ENCODE measurements around the gene SLC25A21.
A peak's percentile ranks its signal among the peaks of the same experiment; 100 is the strongest.

Gene SLC25A21

DNA sequence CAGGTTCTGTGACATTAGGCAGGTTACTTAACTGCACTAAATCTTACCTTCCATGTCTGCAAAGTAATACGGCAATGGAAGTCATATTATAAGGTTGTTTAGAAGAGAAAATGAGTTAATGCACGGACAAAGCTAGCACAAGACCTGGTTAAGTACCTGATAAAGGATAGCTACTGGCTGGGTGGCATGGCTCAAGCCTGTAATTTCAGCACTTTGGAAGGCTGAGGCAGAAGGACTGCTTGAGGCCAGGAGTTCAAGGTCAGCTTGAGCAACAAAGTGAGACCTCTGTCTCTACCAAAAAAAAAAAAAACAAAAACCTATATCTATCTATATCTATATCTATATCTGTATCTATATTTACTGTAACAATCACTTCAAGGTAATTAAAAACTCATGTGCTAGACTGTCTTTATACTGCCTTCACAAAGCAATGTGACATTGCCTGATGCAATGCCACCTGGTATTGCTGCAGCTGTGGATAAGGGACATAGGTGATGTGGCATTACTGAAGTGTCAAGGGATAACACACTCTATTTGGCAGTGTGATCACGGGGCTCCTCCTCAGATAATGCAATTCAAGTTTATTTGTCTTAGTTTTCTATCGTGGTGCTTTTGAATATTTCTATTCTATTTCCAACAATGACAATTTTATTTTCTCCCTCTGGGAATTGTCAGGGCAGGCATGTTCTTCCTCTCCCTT is 403.6 kb downstream of the SLC25A21 start:
- DNase-seq (ENCODE audit: low read depth, low spot score) = no peak
- H3K4me3 ChIP-seq (ENCODE audit: low read length) = no peak overlapping the region

DNA sequence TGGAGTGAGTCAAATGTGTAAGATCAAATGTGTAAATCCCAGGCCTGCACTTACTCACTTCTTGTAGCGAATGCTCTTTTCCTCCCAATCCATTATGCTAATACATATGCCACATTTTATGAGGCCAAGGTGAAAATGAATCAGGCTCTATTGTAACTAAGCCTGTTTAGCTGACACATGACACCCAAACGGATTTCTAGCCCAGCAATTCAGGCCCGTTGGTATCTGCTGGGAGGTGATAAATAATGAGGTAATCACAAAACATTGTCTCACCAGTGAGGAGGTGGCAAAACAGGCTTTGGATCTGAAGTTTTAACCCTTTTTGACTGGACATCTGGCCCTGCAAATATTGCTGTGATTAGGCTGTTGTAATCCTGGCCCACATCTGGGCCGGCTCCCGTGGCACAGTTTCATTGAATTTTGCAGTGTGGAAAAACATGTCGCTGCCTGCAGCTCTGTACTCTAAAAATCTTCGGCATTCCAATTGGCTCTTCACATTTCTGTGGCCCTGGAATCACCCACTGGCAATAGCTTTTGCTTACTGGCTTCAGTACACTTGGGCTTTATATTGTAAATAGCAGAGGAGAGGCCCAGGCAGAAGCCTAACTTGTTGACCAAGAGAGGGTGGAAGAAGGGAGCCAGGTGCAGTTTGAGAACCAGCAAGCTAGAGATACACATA is 404.7 kb downstream of the SLC25A21 start:
- H3K4me3 ChIP-seq (ENCODE audit: low read length) = no peak overlapping the region
- no peak for DNase-seq (ENCODE audit: low read depth, low spot score)

DNA sequence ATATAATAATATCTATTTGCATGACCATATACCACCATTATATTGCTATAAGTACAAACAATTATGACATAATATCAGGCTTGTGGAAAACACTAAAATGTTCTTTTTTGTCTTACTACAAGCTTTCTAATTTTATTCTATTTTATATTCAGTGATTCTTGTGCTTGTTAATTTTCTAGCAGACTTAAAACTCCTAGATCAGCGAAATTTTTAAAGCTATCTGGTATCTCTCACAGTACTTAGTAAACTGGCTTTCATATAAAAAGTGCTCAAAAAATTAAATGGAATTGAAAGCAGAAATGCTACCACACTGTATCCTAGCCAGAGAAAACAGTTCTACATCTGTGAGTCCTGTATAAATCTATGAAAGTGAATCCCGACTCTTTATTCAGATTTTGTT is 405.4 kb downstream of the SLC25A21 start:
- DNase-seq (ENCODE audit: low read depth, low spot score) = no peak
- no peak overlapping the region for H3K4me3 ChIP-seq (ENCODE audit: low read length)

DNA sequence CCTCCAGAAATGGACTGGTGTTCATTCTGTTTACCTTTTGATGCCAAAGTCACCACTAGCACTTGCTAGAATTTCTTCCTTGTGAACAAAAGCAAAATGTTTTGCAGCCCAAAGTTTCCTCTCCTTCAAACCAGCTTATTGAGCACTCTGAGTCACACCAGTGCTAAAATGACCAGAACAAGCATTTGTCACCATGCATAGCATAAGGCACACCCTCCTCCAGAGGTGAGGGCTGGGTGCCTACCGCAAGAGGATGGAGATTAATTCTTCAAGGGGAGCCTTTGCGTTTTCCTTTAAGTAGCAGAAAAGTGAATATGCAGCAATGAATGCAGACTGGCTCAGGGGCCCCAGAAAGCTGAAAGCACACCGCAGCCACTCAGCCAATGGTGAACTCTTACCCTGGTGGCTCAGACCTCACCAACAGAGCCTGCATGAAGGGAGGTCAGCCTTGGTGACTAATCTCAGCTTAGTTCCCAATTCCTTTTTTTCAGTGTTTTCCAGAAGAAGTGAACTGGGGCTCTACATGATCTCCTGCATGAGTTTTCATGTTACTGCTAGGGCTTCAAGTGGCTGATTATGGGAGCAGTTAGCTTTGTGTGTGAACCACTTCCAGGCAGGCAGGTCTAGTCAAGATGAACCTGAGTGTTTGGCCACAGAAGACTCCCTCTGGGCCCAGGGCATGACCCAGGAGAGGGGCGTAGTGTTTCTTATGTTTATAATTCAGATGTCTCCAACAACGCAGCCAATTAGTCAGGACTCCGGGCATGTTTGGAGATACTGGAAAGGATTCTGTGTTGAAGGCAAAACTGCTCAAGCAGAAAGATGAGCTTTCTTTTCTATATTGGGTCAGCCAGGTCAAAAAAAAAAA is 414.4 kb downstream of the SLC25A21 start:
- H3K4me3 ChIP-seq (ENCODE audit: low read length) = no peak overlapping the region
- no peak for DNase-seq (ENCODE audit: low read depth, low spot score)

DNA sequence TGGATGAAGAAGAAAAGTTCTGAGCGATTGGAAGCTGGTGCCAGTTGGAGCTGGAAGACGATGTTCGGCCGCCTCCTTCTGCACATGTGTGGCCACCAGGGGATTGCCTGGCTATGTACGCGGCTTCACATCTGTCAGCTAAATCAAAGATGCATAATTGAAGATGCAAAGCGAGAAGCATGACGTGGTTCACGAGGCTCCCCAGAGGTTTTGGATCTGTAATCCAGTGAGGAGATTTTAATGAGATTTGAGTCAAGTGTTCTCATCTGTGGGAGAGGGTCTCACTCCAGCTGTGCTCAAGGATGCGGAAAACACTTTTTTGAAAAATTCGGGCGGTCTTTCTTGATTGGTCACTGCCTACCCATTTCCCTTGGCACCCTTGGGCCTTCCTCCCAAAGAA is 416.2 kb downstream of the SLC25A21 start:
- DNase-seq (ENCODE audit: low read depth, low spot score) = no peak
- no peak overlapping the region for H3K4me3 ChIP-seq (ENCODE audit: low read length)

DNA sequence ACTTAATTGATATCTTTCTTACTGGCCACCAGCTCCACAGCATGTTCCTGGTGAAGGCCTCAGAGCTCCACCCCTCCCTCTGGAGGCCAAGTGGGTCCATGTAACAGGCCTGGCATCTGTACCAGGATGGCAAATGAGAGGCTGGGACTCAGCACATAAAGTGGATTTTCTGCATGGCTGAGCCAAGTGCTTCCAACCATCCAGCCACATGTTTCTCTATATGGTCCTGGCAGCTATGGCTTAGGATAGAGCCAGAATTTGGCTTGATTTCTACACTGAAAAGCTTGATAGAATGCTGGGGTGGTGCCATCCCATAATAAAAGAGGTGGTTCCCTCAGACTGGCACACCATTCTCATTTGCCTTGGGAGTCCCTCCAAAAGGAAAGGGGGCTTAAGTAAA is 416.6 kb downstream of the SLC25A21 start:
- no peak for DNase-seq (ENCODE audit: low read depth, low spot score)
- H3K4me3 ChIP-seq (ENCODE audit: low read length) = no peak overlapping the region

DNA sequence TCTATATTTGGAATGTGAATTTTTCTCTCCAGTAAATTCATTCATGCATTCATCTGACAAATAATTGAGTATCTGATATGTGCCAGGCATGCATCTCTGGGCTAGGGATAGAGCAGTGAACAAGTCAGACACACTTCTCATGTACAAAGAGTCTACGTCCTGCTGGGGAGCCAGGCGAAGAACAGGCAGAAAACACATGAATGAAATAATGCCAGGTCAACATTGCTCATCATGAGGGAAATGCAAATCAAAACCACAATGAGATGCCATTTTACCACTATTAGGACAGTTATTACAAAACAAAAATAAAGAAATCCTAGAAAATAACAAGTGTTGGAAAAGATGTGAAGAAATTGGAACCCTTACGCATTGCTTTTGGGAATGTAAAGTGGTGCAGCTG is 420.5 kb downstream of the SLC25A21 start:
- no peak for DNase-seq (ENCODE audit: low read depth, low spot score)
- no peak overlapping the region for H3K4me3 ChIP-seq (ENCODE audit: low read length)

DNA sequence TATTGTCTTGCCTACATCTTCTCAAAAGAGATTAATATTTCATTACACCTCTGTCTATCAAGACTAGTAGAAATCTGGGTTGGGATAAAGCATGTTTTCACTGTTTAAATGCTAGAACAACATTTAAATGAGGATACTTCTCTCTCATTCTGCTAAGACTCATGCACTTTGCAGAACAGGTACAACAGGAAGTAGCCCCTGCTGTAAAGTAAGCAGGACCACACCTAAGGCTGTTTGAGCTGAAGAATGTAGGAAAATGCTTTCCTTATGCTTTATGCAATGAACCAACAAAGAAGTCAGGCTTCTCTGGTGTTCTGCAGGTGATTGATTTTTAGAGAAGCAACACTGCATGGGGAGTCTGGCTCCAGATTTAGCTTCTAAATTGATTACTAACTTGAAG is 421.3 kb downstream of the SLC25A21 start:
- no peak overlapping the region for H3K4me3 ChIP-seq (ENCODE audit: low read length)
- DNase-seq (ENCODE audit: low read depth, low spot score) = no peak

DNA sequence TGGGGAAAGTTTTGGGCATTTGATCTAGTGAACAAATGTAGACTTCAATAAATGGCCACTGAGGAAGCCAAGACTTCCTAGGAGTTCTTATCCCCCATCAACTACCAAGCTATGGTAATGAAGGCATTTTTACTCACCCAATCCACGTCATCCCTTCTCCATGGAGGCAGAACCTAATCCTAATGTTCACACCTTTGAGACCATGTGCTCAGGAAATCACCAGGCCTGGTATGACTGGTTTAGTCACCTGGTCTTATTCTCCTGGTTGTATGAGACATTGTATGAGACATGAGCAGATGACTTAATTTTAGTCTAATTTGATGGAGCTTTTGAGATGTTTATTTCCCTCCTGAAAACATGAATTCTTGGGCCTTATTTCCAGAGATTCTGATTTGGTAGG is 422.2 kb downstream of the SLC25A21 start:
- DNase-seq (ENCODE audit: low read depth, low spot score) = no peak
- no peak overlapping the region for H3K4me3 ChIP-seq (ENCODE audit: low read length)

DNA sequence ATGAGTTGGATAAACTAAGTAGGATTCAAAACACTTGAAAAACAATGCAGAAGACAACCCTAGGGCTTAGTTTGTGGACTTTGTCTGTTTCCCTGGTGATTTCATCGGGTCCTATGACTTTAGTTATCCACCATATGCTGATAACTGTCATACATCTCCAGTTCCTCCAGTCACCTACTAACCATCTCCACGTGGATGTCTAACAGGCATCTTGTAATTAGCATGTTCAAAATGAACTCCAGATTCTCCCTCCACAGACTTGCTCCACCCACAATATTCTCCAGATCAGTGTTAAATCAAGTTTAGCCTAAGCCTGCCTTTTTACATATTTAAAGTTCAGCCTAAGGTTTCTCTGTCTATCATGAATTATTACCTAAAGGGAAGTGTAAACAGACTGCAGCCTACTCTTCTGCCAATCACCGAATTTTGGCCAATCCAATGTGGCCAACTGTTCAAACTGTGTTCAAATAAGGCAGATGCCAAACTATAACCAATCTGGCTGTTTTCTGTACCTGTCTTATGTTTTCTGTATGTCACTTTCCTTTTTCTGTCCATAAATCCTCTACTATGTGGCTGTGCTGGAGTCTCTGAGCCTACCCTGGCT is 423.7 kb downstream of the SLC25A21 start:
- H3K4me3 ChIP-seq (ENCODE audit: low read length) = no peak overlapping the region
- DNase-seq (ENCODE audit: low read depth, low spot score) = no peak

DNA sequence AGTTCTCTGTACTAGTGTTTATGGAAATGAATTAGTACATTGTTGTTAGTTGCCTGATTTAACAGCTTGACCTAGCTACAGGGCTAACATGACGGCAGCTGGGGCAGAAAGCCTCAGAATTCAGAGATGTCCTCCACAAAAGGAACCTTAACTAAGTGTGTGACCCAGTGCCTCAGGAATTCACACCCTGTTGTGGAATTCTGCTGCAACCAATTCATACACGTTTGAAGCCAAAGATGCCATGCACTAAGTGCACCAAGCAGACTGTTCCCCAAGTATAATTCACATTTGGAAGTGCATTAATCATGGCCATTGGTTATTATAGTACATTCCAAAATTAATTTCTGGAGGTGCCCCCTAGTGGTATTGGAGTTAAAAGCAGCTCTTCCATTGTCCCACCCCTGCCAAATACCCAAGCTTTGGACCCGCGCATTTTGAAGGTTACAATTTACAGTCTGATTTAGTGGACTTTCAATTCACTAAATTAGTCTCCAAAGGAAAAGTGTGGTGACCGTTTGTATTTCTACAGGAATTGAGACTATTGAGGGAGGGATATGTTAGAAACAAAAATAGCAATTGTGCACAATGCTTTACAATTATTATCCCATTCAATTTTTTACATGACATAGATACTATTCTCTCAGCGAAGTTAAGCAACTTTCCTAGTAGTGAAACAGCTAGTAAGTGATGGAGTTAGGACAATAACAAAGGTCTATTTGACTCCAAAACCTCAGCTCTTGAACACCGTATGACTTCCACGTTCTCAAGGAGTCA is 424.8 kb downstream of the SLC25A21 start:
- H3K4me3 ChIP-seq (ENCODE audit: low read length) = no peak overlapping the region
- DNase-seq (ENCODE audit: low read depth, low spot score) = peak; percentile 27

DNA sequence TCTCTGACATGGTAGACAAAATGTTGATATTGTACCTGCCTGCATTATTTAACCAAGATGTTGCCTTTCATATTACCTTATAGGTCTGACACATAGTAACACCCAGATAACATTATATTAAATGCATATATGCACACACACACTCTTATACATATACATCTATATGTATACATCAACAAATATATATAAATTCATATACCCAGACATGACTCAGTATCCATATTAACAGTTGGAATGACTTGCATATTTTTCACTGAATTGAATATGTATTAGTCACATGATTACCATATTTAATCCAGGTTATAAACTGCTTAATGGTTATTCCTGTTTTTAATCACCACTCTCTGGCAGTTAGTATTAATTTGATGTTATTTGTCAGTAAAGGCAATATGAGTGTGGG is 425.5 kb downstream of the SLC25A21 start:
- H3K4me3 ChIP-seq (ENCODE audit: low read length) = no peak overlapping the region
- DNase-seq (ENCODE audit: low read depth, low spot score) = no peak

DNA sequence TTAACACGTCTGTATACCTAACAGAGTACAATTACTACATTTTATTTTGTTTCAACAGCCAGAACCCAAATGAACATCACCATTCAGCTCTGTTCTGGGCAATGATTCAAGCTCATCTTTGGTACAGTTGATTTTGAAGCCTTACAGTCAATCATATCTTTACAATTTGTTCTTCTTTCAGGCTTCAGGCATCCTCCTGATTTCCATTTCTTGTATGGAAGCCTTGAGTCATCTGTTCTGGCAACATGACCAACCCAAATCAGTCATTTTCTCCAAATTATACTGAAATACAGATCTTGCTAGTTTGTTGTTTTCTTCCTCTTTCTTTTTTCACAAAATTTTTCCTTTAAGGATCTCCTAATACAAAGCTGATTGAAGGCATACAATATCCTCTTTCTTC is 430.5 kb downstream of the SLC25A21 start:
- no peak overlapping the region for H3K4me3 ChIP-seq (ENCODE audit: low read length)
- no peak for DNase-seq (ENCODE audit: low read depth, low spot score)

DNA sequence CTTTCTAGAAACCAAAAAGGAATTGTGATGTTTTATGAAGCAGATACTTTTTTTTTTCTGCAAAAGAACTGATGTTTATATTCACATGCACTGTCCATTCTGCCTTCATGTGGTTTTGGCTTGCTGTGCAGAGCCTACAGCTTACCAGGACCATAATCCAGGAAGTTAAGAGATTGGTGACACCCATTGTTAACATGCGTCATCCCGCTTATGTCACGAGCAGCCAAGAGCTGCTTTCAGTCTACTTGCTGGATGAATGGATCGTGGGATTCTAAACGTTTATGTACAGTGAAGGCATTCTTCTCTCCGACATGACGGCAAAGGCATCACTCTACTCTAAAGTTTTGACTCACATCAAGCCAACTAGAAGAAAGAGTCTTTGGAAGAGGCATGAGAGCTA is 434.1 kb downstream of the SLC25A21 start:
- DNase-seq (ENCODE audit: low read depth, low spot score) = no peak

DNA sequence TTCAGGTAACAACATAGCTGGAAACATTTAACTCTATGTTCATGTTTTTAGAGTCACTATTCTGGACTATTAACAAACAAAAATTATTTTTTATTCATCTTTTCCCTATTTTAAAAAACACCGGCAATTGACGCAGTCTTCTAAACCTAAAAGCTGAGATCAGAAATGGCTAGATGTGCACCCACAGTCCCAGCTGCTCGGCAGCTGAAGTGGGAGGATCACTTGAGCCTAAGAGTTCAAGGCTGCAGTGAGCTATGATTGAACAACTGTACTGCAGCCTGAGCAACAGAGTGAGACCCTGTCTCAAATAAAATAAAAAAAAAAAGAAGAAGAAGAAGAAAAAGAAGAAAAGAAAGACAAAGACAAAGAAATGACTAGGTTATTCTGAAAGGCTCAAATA is 446.3 kb downstream of the SLC25A21 start:
- H3K4me3 ChIP-seq (ENCODE audit: low read length) = peak overlapping the region; percentile 21
- DNase-seq (ENCODE audit: low read depth, low spot score) = peak; percentile 71

More for the DNA sequence above, 434.1 kb downstream of the SLC25A21 start:
- H3K4me3 ChIP-seq (ENCODE audit: low read length) = no peak overlapping the region

DNA sequence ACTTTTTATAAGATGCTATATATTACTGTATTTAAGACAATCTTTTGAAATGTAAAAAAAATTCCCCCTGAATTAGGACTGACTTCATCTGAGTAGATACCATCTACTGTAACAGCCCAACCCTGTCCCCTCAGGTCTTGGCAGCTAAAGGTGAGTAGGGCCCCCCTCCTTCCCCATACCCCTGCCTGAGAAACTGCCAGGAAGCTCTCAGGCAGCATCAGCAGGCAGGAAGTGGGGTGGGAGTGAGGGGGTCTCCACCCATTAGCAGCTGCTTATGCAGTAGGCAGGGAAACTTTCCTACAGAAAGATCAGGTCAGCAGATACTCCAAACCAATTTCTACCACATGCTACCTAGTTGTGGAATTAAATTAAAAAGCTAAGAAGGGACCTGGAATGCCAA is 448.2 kb downstream of the SLC25A21 start:
- H3K4me3 ChIP-seq (ENCODE audit: low read length) = no peak overlapping the region
- peak; percentile 75 for DNase-seq (ENCODE audit: low read depth, low spot score)

DNA sequence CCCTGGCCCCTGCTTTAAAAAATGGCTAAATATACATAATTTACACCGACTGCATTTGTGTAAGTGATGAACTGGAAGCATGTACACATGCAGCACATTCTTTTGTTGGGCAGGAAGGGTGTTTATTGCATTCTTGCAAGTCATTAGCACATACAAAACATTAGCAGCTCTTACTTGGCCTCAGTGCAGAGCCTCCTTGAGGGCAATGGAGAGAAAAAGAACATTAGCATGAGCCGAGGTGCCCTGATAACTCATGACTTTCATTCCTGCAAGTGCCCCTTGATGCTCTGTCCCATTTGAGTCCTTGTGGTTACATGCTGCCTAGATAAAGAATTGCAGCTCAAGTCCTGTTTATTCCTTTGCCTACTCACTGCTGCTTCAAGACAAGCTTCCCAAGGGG is 448.9 kb downstream of the SLC25A21 start:
- peak; percentile 35 for DNase-seq (ENCODE audit: low read depth, low spot score)
- H3K4me3 ChIP-seq (ENCODE audit: low read length) = no peak overlapping the region

DNA sequence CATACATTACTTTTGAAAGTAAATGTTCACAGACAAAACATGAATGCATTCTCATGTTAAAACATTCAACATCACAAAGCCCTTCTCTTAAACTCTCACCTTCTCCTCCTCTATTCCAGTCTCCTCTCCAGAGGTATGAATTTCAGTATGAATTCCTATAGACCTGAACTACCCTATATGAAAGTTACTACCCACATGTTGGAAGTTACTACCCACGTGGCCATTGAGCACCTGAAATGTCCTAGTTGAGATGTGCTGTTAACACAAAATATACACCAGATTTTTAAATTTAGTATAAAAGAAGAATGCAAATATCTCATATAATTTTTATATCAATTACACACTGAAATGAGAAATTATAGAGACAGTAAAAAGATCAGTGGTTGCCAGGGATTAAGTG is 450.5 kb downstream of the SLC25A21 start:
- DNase-seq (ENCODE audit: low read depth, low spot score) = no peak
- no peak overlapping the region for H3K4me3 ChIP-seq (ENCODE audit: low read length)

DNA sequence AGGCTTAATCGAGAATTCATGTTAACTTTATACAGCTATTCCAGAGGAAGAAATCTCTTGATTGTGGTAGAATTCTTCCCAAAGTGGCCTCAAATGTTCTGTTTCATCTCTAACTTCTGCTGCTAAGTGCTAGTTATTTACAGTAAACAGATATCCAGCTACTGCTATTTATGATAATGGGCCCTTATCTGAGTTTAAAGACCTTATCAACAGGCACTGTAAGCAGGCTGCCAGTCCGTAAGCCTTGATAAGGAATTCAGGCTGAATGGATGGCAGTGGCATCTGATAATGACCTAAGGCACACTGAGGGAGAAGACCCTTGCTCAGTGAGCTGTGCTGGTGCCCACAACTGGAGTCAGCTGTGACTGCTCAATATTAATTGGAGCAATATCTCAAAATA is 451.7 kb downstream of the SLC25A21 start:
- no peak overlapping the region for H3K4me3 ChIP-seq (ENCODE audit: low read length)
- DNase-seq (ENCODE audit: low read depth, low spot score) = no peak

Data from Jurkat, Clone E6-1 (cell line).